Measurements from ENCODE around the gene C17orf114.
A peak's percentile ranks its signal among the peaks of the same experiment; 100 is the strongest.

The C17orf114 gene

GRCh38 chr17:4786516-4786915 lies 15.6 kb downstream of the C17orf114 start:
- no peaks in the 10 kb centered on the region for H3K4me1 Mint-ChIP-seq (ENCODE audit: low read depth, unreplicated experiment)
- no peak overlapping the region for H3K4me3 Mint-ChIP-seq (ENCODE audit: unreplicated experiment)
- Histone ChIP-seq H3K27me3 (ENCODE audit: insufficient read depth, low read length) (peaks cover 40% of the 10 kb centered on the region), H3K27ac (ENCODE audit: low read depth, low read length) (no peak overlapping the region), H3K9me3 (ENCODE audit: insufficient read depth, low read depth, low read length) (no peaks in the 10 kb centered on the region), H3K36me3 (ENCODE audit: insufficient read depth, low read length) (no peaks in the 10 kb centered on the region), H3K4me2 (ENCODE audit: low read length) (peak overlapping the region; percentile 64), H3K4me3 (ENCODE audit: insufficient read depth, low read depth, low read length) (no peak overlapping the region), H3K79me2 (ENCODE audit: insufficient read depth, low read length) (no peaks in the 10 kb centered on the region), H3K4me1 (ENCODE audit: insufficient read depth, low read length) (peaks cover 23% of the 10 kb centered on the region), H3K9ac (ENCODE audit: low read length) (no peak overlapping the region), H2AFZ (ENCODE audit: low read depth, low read length) (no peak overlapping the region), H4K20me1 (ENCODE audit: insufficient read depth, low read length) (no peaks in the 10 kb centered on the region)
- no peaks in the 10 kb centered on the region for H3K36me3 Mint-ChIP-seq (ENCODE audit: low read depth, unreplicated experiment)
- H3K27me3 Mint-ChIP-seq (ENCODE audit: low read depth, unreplicated experiment): peaks cover 13% of the 10 kb centered on the region
- H3K9me3 Mint-ChIP-seq (ENCODE audit: unreplicated experiment): no peaks in the 10 kb centered on the region
- FAIRE-seq (no peak), DNase-seq (ENCODE audit: low read depth) (no peak)
- TF ChIP-seq EZH2 (IDR thresholded peaks at IDR 0.05; ENCODE audit: insufficient read depth, low read length) (no peak), CTCF (IDR thresholded peaks at IDR 0.05; ENCODE audit: insufficient read depth, low read depth, low read length) (no peak)
- H3K27ac Mint-ChIP-seq (ENCODE audit: unreplicated experiment): no peak overlapping the region

GRCh38 chr17:4786106-4786511 lies 16.0 kb downstream of the C17orf114 start, which contains the start of gene VMO1:
TSS of gene VMO1 (minus strand) at chr17:4786364. CDS start at chr17:4786352, 12 bp downstream.
- no peaks in the 10 kb centered on the region for H3K36me3 ChIP-seq (ENCODE audit: insufficient read depth, low read length)
- no peak within 1 kb of the TSS for H3K9ac ChIP-seq (ENCODE audit: low read length)
- no peak for FAIRE-seq
- H3K9me3 ChIP-seq (ENCODE audit: insufficient read depth, low read depth, low read length): no peaks in the 10 kb centered on the region
- peaks cover 23% of the 10 kb centered on the region for H3K4me1 ChIP-seq (ENCODE audit: insufficient read depth, low read length)
- peak within 1 kb of the TSS; percentile 68 for H3K4me2 ChIP-seq (ENCODE audit: low read length)
- H3K79me2 ChIP-seq (ENCODE audit: insufficient read depth, low read length): no peaks in the 10 kb centered on the region
- H3K27ac ChIP-seq (ENCODE audit: low read depth, low read length): no peak within 1 kb of the TSS
- Mint-ChIP-seq H3K9me3 (ENCODE audit: unreplicated experiment) (no peaks in the 10 kb centered on the region), H3K36me3 (ENCODE audit: low read depth, unreplicated experiment) (no peaks in the 10 kb centered on the region), H3K27ac (ENCODE audit: unreplicated experiment) (no peak within 1 kb of the TSS), H3K4me3 (ENCODE audit: unreplicated experiment) (no peak within 1 kb of the TSS), H3K4me1 (ENCODE audit: low read depth, unreplicated experiment) (no peaks in the 10 kb centered on the region), H3K27me3 (ENCODE audit: low read depth, unreplicated experiment) (peaks cover 13% of the 10 kb centered on the region)
- no peak for DNase-seq (ENCODE audit: low read depth)
- H3K4me3 ChIP-seq (ENCODE audit: insufficient read depth, low read depth, low read length): no peak within 1 kb of the TSS
- peaks cover 40% of the 10 kb centered on the region for H3K27me3 ChIP-seq (ENCODE audit: insufficient read depth, low read length)
- H4K20me1 ChIP-seq (ENCODE audit: insufficient read depth, low read length): no peaks in the 10 kb centered on the region
- peak within 1 kb of the TSS; percentile 52 for H2AFZ ChIP-seq (ENCODE audit: low read depth, low read length)
- TF ChIP-seq CTCF (IDR thresholded peaks at IDR 0.05; ENCODE audit: insufficient read depth, low read depth, low read length) (no peak), EZH2 (IDR thresholded peaks at IDR 0.05; ENCODE audit: insufficient read depth, low read length) (peak; percentile 50)

GRCh38 chr17:4785311-4786105 lies 16.6 kb downstream of the C17orf114 start:
- Mint-ChIP-seq H3K36me3 (ENCODE audit: low read depth, unreplicated experiment) (no peaks in the 10 kb centered on the region), H3K4me1 (ENCODE audit: low read depth, unreplicated experiment) (no peaks in the 10 kb centered on the region), H3K27me3 (ENCODE audit: low read depth, unreplicated experiment) (peaks cover 16% of the 10 kb centered on the region), H3K27ac (ENCODE audit: unreplicated experiment) (no peak overlapping the region), H3K9me3 (ENCODE audit: unreplicated experiment) (no peaks in the 10 kb centered on the region), H3K4me3 (ENCODE audit: unreplicated experiment) (no peak overlapping the region)
- Histone ChIP-seq H3K9me3 (ENCODE audit: insufficient read depth, low read depth, low read length) (no peaks in the 10 kb centered on the region), H3K4me2 (ENCODE audit: low read length) (peak overlapping the region; percentile 64), H3K36me3 (ENCODE audit: insufficient read depth, low read length) (no peaks in the 10 kb centered on the region), H3K27me3 (ENCODE audit: insufficient read depth, low read length) (peaks cover 40% of the 10 kb centered on the region), H3K27ac (ENCODE audit: low read depth, low read length) (no peak overlapping the region), H3K4me1 (ENCODE audit: insufficient read depth, low read length) (peaks cover 20% of the 10 kb centered on the region), H3K4me3 (ENCODE audit: insufficient read depth, low read depth, low read length) (no peak overlapping the region), H3K9ac (ENCODE audit: low read length) (no peak overlapping the region), H2AFZ (ENCODE audit: low read depth, low read length) (peak overlapping the region; percentile 52), H4K20me1 (ENCODE audit: insufficient read depth, low read length) (no peaks in the 10 kb centered on the region), H3K79me2 (ENCODE audit: insufficient read depth, low read length) (no peaks in the 10 kb centered on the region)
- DNase-seq (ENCODE audit: low read depth) (no peak), FAIRE-seq (no peak)
- TF ChIP-seq CTCF (IDR thresholded peaks at IDR 0.05; ENCODE audit: insufficient read depth, low read depth, low read length) (no peak), EZH2 (IDR thresholded peaks at IDR 0.05; ENCODE audit: insufficient read depth, low read length) (peak; percentile 94)

All from astrocyte (in vitro differentiated cells and primary cell).